HFF-Myc (cell line): Measurements from ENCODE around the gene ATL2.

ENCODE experiments used
- DNase-seq: peaks from one replicate; pipeline ENCODE4 v3.0.0-alpha.2; 2011; ENCODE audit warnings: low read depth; ENCODE audit errors: extremely low read depth
- H3K4me3 ChIP-seq: replicated peaks from 2 replicates; pipeline ENCODE4 v1.5.1; 2011; ENCODE audit warnings: low read depth, mild to moderate bottlenecking, control low read depth, low read length
- TF ChIP-seq, protein P1 (sequence below): IDR thresholded peaks from 2 replicates; pipeline ENCODE4 v1.5.1; 2012; ENCODE audit warnings: mild to moderate bottlenecking, low read depth, low read length, control low read depth; ENCODE audit errors: missing control alignments

Gene ATL2

DNA sequence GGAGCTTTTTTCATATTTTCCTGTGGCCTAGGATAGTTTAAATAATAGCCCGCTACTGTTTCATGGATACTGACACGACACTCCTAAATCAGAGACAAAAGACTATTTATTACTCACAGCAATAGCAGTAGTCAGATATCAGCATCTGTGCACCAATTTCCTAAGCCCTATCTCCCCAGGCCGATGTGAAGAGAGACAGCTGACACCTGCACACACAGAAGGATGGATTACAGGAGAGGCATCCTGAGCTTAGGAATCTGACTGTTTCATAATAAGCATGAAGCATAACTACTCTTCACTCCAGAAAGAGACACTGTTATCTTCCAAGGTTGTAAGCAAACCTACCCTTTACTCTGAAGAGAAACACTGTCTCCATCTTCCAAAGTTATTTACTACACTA, 105.4 kb downstream of the ATL2 start:
- no peak for DNase-seq
- TF ChIP-seq, protein P1, sequence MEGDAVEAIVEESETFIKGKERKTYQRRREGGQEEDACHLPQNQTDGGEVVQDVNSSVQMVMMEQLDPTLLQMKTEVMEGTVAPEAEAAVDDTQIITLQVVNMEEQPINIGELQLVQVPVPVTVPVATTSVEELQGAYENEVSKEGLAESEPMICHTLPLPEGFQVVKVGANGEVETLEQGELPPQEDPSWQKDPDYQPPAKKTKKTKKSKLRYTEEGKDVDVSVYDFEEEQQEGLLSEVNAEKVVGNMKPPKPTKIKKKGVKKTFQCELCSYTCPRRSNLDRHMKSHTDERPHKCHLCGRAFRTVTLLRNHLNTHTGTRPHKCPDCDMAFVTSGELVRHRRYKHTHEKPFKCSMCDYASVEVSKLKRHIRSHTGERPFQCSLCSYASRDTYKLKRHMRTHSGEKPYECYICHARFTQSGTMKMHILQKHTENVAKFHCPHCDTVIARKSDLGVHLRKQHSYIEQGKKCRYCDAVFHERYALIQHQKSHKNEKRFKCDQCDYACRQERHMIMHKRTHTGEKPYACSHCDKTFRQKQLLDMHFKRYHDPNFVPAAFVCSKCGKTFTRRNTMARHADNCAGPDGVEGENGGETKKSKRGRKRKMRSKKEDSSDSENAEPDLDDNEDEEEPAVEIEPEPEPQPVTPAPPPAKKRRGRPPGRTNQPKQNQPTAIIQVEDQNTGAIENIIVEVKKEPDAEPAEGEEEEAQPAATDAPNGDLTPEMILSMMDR: no peak
- H3K4me3 ChIP-seq: no peak overlapping the region

DNA sequence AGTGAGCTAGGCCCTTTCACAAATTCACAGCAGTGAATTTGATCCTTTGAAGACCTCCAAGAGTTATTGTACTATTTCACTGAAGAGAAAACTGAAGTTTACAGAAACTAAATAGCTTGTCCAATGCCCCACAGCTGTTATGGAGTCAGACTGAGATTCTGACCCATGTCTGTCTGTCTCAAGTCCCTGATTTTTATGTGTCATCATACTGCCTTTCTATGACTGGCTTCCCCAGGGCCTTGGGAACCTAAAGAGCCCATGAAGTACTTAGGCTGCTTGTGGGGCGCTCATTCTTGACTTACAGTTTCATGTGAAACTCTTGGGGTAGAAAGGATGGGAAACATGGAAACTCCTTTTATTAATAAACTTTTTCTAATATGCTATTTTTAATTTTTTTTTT, 107.7 kb downstream of the ATL2 start:
- no peak overlapping the region for H3K4me3 ChIP-seq
- DNase-seq: no peak
- TF ChIP-seq, protein P1: no peak

DNA sequence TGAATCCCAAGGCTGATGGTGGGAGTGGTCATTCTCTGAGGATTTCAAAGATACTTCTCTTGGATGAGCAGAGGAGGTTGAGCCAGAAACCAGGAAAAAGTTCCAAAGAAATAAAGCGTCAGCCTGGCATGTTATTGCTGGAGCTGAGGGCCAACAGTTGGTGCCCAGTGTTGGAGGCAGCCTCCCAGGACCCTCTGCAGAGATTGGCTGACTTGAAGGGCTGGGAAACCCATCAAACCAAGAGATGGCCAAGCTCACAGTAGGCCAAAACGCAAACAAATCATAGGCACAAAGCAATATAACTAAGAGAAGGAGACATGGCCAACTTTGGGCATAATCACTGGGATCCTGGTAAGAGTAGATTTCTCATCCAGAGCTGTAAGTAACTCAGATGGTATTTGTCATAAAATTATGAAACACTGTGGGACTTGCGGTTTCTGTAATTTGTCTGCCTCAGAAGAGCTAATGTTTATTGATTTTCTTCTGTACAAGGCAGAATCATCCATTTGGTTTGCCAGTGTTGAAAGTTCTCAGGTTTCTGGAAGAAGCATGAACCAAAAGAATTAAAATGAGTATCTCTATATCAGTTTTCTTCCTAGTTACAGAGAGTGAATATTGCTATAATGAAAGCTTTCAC, 108.3 kb downstream of the ATL2 start:
- TF ChIP-seq, protein P1: no peak
- H3K4me3 ChIP-seq: no peak overlapping the region
- no peak for DNase-seq

DNA sequence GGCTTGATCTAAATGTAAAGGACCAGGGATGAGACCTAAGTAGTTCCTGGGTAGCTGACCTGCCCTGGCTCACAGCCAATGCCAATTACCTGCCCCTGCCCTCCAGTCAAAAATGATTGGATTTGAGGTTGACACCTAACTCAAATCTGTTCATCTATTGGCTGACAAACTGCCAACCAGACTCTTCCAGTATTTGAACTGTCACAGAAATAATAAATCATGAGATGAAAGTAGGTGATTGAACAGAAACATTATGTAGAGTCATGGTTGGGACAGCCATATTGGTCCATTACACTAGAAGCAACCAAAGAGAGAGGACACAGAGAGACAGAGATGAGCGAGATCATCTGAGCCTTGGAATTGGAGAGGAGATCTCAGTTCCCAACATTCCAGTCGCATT, 109.1 kb downstream of the ATL2 start:
- TF ChIP-seq, protein P1: no peak
- no peak overlapping the region for H3K4me3 ChIP-seq
- no peak for DNase-seq

DNA sequence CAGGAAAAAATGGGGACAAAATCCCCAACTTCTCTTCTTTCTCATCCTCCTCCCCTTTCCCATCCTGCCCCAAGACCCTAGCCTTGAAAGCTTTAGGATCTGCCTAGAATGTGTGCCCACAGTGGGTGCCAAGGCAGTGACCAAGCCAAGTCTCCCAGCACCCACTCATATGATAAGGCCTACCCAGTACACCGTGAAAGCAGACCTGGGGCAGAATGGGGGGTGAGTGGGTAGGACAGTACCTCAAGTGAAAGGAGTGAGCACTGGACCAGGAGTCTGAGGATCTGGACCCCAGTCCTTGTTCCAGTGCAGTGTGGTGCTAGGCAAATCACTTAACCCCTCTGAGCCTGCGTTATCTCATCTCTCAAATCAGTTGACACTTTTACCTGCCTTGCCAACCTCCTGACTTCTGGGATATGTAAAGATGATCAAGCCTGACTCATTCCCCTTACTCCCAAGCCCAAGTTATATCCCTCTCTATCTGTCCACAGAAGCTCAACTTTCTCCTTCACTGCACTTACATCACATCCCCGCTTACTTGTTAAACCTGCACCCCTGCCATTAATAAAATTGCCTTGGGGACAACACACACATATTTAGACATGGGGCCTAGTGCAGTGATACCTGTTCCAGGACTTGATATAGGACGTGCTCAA, 109.7 kb downstream of the ATL2 start:
- TF ChIP-seq, protein P1: no peak
- DNase-seq: no peak
- H3K4me3 ChIP-seq: no peak overlapping the region

DNA sequence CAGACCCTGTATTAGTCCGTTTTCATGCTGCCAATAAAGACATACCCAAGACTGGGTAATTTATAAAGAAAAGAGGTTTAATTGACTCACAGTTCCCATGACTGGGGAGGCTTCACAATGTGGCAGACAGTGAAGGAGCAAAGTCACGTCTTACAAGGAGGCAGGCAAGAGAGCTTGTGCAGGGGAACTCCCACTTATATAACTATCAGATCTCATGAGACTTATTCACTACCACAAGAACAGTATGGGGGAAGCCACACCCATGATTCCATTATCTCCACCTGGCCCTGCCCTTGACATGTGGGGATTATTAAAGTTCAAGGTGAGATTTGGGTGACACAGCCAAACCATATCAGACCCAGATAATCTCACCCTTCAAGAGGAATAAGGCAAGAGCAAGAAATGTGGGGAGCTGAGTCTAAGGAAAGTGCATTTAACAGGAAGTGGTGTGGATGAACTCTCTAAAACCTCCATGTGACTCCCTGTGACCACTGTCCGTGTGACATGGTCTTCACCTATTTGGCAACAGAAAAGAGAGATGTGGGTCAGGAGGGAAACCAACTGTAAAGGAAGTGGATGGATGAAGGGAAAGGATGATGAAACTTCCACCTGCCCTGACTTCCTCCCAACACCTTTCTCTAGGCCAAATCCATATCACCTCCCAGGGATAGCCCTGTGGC, 110.6 kb downstream of the ATL2 start:
- DNase-seq: no peak
- H3K4me3 ChIP-seq: no peak overlapping the region
- TF ChIP-seq, protein P1: no peak
